Measurements from ENCODE around the gene SPATA12. TPM values are rescaled to one million over a fixed set of nuclear protein-coding genes. Genes with fewer than 3 reads are reported as not detected.

Gene SPATA12
- not detected in 2 replicates for total RNA-seq

GRCh38 chr3:57060089-57060821, at the start of gene SPATA12:
SPATA12 (plus strand) TSS chr3:57060664; CDS start chr3:57073695, 13,031 bp downstream.

Other genes starting within 250 kb of the SPATA12 start
- 1.5 and 1.7 TPM in 2 replicates for gene IL17RD, start 104.7 kb downstream of the SPATA12 start, total RNA-seq
- under 0.01 and 0.85 TPM in 2 replicates for gene HESX1, start 139.3 kb downstream of the SPATA12 start, total RNA-seq
- 43.3 and 45.1 TPM in 2 replicates for gene APPL1, start 167.1 kb downstream of the SPATA12 start, total RNA-seq
- not detected in 2 replicates for gene ASB14, start 232.0 kb downstream of the SPATA12 start, total RNA-seq